SK-MEL-5 (cell line): Measurements from ENCODE around the gene MYMX. TPM values are rescaled to one million over a fixed set of nuclear protein-coding genes. Genes with fewer than 3 reads are reported as not detected.
A peak's percentile ranks its signal among the peaks of the same experiment; 100 is the strongest.

Experiments used
- DNase-seq: peaks from one replicate; pipeline ENCODE4 v3.0.0-alpha.2; 2016; ENCODE audit warnings: low read depth, low spot score
- in situ Hi-C: cut with HindIII; loops from 2 replicates; pipeline ENCODE4 v1.10.0; 2016; ENCODE audit warnings: low sequenced_read_pairs, high pct_unique_total_duplicates, low pct_unique_long_range_greater_than_20kb
- total RNA-seq: library from RNA; depleted of rRNA; stranded (reverse); fragments of >200 nt; shearing (Covaris generic); gene quantifications from 2 replicates; pipeline ENCODE4 v1.2.3, GENCODE V29; 2014

Gene MYMX
- total RNA-seq, 1 experiment from 2014 or later = not detected

DNA sequence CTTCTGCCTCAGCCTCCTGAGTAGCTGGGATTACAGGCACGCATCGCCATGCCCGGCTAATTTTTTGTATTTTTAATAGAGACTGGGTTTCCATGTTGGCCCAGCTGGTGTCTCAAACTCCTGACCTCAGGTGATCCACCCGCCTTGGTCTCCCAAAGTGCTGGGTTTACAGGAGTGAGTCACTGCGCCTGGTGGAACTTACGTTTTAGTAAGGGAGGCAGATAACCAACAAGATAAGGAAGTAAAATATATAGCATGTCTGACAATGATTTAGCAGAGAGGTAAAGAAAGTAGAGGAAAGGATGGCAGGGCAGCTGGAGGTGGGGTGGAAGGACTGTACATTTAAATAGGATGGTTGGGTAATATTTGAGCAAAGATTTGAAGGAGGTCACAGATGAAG, 12.8 kb upstream of the MYMX start:
- no peak for DNase-seq

DNA sequence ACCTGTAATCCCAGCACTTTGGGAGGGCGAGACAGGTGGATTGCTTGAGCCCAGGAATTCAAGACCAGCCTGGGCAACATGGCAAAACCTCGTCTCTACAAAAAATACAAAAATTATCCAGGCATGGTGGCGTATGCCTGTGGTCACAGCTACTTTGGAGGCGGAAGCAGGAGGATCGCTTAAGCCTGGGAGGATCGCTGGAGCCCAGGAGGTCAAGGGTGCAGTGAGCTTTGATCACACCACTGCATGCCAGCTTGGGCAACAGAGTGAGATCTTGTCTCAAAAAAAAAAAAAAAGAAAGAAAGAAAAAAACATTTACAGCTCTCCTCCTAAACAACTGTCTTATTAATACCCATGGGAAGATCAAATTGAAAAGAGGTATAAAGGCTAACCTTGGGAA, 8.8 kb upstream of the MYMX start:
- in situ Hi-C loops = no loop called here

More for the DNA sequence above, 12.8 kb upstream of the MYMX start:
- in situ Hi-C loops = no loop called here

GRCh38 chr6:44211284-44211683, 5.4 kb upstream of the MYMX start:
- in situ Hi-C loops = no loop called here
- no peak for DNase-seq

More for the DNA sequence above, 8.8 kb upstream of the MYMX start:
- no peak for DNase-seq

DNA sequence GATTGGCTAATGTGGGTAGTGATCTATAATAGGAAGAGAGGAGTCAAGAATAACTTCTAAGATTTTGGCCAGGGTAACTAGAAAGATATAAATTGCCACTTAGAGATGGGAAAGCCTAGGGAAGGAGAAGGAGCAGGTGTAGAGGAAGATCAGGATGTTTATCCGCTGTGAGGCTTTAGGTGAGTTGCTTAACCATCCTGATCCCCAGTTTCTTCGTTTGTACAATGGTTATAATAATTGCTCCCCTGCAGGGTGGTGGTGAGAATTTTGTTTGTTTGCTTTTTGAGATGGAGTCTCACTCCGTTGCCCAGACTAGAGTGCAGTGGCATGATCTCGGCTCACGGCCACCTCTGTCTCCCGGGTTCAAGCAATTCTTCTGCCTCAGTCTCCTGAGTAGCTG, 2.4 kb upstream of the MYMX start:
- DNase-seq = no peak
- in situ Hi-C loops = no loop called here

DNA sequence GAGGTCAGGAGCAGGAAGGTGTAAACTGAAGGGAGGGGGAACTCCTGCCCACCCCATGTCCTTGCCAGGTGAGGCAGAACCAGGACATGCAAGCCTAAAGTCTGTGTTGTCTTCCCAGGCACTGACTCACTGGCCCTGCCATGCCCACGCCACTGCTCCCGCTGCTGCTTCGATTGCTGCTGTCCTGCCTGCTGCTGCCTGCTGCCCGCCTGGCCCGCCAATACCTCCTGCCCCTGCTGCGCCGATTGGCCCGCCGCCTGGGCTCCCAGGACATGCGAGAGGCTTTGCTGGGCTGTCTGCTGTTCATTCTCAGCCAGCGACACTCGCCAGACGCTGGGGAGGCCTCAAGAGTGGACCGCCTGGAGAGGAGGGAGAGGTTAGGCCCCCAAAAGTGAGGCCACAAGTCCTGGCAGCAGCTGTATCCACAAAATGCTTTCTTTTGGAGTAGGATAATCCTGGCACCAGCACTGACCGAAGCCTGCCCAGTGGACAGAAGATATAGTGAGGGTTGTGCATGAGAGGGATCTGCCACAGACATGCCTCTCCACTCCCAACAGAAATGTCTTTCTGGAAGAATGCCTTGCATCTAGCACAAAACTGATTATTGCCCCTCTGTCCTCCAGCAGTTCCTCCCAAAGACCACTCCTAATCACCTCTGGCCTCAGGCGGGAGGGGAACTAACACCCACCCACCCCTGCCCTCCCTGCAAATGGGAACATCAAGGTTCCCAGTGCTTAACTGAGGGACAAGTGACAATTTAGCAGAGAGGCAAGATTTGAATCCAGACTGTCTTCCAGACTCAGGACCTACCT, 812 bp downstream of the MYMX start:
- in situ Hi-C loops = no loop called here
- no peak for DNase-seq

- in situ Hi-C loops = no loop called here
- DNase-seq = no peak
These were observed 2.5 kb downstream of the MYMX start for GRCh38 chr6:44219053-44219814.

- no peak for DNase-seq
- in situ Hi-C loops = no loop called here
These were observed 3.4 kb downstream of the MYMX start for GRCh38 chr6:44219815-44220784.

DNA sequence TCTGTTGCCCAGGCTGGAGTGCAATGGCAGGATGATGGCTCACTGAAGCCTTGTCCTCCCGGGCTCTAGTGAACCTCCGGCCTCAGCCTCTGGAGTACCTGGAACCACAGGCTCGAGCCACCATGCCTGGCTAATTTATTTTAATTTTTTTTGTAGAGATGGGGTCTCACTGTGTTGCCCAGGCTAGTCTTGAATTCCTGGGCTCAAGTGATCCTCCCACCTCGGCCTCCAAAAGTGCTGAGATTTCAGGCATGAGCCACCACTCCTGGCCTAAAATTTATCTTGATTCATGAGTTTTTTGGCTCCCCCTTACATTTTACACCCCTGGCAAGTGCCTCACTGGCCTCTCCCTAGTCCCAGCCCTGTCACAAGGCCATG, 4.2 kb downstream of the MYMX start:
- in situ Hi-C loops = no loop called here
- DNase-seq = no peak

- in situ Hi-C loops = no loop called here
- DNase-seq = peak; percentile 68
These were observed 4.7 kb downstream of the MYMX start for GRCh38 chr6:44221291-44221960.

GRCh38 chr6:44221961-44222335, 5.2 kb downstream of the MYMX start:
- no peak for DNase-seq
- in situ Hi-C loops = no loop called here

DNA sequence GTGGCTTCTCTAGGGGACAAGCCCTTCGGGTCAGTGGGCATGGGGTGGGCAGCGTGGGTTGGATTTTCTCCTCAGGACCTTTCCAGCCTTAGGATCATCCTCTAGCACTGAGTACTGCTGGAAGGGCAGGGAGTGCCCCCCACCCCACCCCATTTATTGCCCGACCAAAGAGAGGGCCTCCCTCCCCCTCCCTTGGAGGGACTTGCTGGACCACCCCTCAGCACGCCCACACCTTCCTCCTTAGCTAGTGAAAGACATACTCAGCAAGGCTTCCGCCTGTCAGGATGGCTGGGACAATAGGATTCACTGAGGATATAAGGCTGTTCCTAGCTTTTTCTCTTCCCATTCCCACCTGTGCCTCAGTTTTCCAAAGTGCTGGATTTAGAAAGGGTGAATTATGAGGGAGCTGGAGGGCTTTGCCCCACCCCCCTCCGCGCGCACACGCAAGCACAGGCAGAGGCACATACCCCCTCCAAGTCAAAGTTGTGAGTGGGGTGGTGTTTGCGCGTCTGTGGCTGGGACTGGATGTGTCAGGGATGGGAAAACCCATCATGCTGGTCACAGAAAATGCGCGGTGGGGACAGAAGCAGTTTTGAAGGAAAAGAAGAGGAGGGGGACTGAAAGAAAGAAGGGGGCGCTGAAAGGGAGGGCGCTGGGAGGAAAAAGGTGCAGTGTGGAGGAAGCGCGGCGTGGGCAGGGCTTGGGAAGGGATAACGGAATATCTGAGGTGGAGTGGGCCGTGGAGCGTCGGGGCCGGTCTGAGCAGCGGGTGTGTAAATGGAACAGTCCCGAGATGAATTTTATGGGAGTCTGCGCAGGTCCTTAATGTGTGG, 6.0 kb downstream of the MYMX start:
- in situ Hi-C loops = no loop called here

GRCh38 chr6:44223319-44224028, 6.7 kb downstream of the MYMX start, which contains the start of gene SLC29A1:
TSS of gene SLC29A1 (plus strand) at chr6:44223595. CDS start at chr6:44227314, 3,719 bp downstream.
- in situ Hi-C loops = no loop called here
- DNase-seq = peak; percentile 64

More for the DNA sequence above, 6.0 kb downstream of the MYMX start:
- no peak for DNase-seq

DNA sequence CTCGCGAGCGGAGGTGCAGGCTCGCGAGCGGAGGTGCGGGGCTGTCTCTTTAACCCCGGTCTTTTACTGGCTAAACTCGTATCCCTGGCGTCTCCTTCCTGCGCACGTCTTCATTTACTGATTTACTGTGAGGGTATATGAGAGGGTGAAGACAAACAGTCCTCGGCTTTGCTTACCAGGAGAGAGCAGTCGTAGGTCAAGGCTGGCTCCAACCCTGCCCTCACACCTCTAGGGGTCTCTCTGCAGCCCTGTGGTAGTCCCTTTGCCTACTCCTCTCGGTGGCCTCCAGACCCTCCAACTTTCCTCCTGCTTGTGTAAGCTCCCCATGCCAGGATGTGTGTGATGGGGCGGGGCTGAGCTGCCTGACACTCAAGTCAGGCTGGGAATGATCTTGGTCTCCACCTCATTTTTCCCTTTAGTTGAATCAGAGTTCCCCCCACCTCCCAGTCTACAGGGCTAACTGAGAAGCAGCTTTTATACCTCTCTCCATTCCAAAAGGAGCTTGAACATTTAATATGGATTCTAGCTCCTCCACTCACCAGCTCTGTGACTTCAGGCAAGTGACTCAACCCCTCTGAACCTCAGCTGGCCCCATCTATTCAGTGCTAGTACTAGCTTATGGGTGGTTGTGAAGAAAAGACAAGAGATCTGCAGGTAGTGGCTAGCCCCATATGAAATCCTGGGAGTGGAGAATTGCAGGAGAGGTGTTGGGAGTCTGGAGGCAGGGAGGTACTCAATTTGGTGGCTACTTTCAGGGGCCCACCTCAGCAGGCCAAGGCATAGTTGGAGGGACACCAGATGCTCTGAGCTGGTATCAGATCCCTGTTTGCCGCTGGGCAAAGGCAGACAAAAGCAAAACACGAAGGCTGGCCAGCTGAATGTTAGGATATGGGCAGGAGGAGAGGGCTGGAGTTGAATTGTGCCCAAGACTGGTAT, 7.6 kb downstream of the MYMX start:
- in situ Hi-C loops = no loop called here
- DNase-seq = no peak

DNA sequence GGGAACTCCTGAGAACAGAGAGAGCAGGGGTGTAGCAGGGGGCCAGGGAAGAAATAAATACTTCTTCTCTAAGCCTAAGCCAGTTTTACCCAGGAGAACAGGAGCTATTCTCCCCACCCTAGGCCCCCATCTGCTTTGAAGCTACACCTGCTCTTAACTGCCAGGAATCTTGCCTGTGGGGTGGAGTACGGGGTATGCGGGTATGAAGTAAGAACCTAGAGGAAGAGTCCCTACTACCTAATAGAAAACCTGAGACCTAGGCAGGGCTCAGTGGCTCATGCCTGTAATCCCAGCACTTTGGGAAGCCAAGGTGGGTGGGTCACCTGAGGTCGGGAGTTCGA, 8.2 kb downstream of the MYMX start:
- no peak for DNase-seq
- in situ Hi-C loops = no loop called here
